ENCODE data around the gene GUF1.
A peak's percentile ranks its signal among the peaks of the same experiment; 100 is the strongest.
"Not testable (repeated sequence)": the region's sequence is repeated elsewhere in the genome, so short reads cannot be mapped to it uniquely, and the experiment has no call there.

GUF1 gene

DNA sequence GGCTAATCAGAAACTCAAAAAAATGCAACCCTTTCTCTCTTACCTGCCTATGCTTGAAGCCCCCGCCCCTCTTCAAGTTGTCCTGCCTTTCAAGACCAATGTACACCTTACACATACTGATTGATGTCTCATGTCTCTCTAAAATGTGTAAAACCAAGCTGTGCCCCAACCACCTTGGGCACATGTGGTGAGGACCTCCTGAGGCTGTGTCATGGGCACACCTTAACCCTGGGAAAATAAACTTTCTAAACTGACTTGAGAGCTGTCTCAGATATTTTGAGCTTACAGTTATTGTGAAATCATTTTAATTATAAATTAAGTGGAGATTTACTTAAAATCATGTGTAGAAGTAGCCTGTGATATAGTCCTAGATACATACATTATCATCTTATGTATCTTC lies 22.2 kb downstream of the GUF1 start:
- in situ Hi-C loops (cut with MboI; ENCODE audit: low pct_unique_long_range_greater_than_20kb, low sequenced_read_pairs) = no loop called here
- DNase-seq = no peak

DNA sequence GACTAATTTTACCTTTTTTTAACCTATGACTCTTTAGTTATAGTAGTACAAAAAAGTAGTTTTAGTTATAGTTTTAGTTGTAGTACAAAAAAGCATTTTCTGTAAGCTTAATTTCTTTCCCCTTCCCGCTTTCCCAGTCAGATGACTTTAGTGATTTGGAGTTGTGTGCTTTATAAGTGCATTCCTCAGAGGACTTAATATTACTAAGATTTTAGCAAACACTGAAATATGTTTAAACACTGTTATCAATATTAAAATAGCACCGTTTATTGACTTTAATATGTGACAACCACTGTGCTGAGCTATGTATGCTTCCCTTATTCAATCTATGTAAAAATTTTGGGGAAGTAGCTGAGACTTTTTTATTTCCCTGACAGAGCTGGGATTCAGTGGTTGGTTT lies 22.8 kb downstream of the GUF1 start:
- peak; percentile 11 for DNase-seq
- in situ Hi-C loops (cut with MboI; ENCODE audit: low pct_unique_long_range_greater_than_20kb, low sequenced_read_pairs) = no loop called here

DNA sequence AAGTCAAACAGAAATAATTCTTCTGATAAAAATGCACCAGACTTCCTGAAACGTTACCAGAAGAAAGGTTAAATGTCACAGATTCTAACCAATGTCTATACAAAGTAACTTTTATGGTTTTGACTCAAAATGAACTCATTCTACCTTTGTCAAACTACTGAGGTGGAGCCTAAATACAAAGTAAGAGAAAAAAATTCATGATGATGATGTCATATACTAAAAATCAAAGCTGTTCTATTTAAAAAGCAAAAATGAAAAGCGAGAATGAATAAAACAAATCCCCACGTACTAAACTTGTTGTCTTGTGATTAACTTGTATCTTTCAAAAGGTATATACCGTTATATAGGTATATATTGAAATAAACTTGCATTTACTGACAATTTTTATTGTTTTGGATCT lies 26.5 kb downstream of the GUF1 start:
- DNase-seq = no peak
- in situ Hi-C loops (cut with MboI; ENCODE audit: low pct_unique_long_range_greater_than_20kb, low sequenced_read_pairs) = no loop called here

DNA sequence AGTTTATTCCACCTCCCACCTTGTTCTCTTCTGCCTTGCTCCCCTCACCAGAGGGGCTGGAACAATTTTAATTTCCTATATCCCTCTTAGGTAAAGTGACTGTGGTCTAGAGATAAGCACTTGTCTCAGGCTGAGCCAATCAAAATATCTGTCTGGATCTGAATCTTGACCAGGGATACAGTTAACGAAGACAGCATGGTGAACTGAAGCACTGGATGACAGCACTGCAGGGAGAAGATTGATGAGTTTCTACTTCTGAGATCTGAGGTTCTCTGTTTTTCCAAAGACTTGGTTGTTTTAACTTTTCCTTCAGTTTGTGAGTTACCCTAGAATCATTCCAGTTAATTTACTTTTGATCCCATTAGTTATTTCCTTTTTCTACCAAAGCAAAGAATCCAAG lies 34.9 kb downstream of the GUF1 start:
- no peak for DNase-seq

DNA sequence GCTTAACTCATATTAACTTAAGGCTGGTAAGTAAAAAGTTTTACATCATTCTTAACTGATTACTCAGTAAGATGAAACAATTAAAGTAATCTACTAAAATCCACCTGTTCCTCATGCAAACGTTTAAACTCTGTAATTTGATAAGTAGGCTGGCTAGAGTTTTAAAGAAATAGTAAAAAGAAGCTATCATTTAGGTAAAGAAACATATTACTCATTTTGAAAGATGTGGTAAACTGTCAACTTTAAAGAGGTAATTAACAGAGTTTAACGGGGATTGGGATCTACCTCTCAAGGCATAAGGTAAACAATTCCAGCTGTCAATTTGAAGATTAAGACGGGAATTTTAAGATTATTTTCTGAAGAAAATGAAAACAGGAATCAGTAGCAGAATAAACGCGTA lies 38.4 kb downstream of the GUF1 start:
- DNase-seq = no peak
- in situ Hi-C loops (cut with MboI; ENCODE audit: low pct_unique_long_range_greater_than_20kb, low sequenced_read_pairs) = no loop called here

More for the DNA sequence above, 34.9 kb downstream of the GUF1 start:
- in situ Hi-C loops (cut with MboI; ENCODE audit: low pct_unique_long_range_greater_than_20kb, low sequenced_read_pairs) = no loop called here

DNA sequence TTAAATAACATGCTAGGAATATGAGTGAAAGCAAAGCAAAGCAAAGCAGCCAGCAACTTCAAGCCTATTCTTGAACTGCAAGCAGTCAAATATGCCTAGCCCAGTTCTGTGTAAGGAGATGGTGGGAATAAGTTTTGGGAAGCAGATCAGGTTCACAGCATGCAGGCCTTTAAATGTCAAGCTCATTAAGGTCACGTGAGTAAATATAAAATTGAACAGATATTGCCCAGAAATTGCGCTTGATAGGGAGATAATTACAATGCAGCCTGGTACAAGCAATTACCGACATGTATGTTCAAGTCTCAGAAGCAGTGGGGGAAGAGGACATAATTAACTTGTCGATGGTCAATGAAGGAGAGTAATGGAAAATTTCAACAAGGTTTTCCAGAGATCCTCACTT lies 42.2 kb downstream of the GUF1 start:
- in situ Hi-C loops (cut with MboI; ENCODE audit: low pct_unique_long_range_greater_than_20kb, low sequenced_read_pairs) = no loop called here
- no peak for DNase-seq

DNA sequence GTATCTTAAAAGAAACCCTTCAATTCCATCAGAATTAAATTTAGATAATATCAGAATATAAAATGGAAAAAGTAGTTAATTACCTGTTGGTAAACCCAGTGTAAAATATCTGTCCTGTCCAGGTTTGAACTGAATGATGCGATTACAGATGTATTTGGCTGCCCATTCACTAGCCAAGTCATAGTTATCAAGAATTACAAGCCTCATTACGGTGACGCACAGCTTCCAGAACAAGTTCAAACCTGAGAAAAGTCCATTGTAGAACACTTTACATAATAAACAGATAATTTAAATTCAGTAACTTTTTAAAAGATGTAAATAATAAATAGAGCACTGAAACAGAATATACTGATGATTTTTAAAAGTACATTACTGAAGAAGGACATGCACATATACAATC lies 43.8 kb downstream of the GUF1 start:
- DNase-seq = no peak
- in situ Hi-C loops (cut with MboI; ENCODE audit: low pct_unique_long_range_greater_than_20kb, low sequenced_read_pairs) = no loop called here

DNA sequence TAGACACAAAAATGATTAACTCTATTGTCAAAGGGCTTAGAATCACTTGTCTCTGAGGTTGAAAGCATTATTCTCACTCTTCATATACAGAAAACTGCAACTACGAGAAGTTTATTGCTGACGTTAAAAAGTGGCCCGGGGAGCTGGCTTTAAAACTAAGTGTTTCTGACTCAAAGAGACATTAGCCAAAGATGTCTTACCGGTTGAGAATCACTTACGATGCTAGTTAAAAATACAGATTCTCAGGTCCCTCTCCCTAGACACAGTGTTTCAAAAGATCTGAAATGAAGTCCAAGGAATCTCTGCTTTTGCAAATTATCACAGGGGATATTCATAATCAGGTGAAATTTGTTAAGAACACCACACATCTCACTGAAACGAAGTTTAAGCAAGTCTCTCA lies 46.9 kb downstream of the GUF1 start:
- in situ Hi-C loops (cut with MboI; ENCODE audit: low pct_unique_long_range_greater_than_20kb, low sequenced_read_pairs) = no loop called here
- no peak for DNase-seq

DNA sequence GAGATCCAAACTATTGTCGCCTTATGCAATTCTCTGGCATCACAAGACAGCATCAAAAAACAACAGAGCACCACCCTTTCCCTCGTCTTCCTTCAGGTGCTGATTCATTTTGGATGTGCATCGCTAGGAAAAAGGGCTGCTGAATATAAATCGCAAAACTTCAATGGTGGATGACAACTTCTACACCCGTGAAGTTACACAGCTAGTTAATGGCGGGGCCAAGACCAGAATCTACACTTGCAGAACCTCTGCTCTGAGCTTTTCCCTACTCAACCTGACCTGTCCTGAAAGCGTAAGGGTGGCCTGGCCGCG lies 47.5 kb downstream of the GUF1 start:
- in situ Hi-C loops (cut with MboI; ENCODE audit: low pct_unique_long_range_greater_than_20kb, low sequenced_read_pairs) = no loop called here
- DNase-seq = no peak

DNA sequence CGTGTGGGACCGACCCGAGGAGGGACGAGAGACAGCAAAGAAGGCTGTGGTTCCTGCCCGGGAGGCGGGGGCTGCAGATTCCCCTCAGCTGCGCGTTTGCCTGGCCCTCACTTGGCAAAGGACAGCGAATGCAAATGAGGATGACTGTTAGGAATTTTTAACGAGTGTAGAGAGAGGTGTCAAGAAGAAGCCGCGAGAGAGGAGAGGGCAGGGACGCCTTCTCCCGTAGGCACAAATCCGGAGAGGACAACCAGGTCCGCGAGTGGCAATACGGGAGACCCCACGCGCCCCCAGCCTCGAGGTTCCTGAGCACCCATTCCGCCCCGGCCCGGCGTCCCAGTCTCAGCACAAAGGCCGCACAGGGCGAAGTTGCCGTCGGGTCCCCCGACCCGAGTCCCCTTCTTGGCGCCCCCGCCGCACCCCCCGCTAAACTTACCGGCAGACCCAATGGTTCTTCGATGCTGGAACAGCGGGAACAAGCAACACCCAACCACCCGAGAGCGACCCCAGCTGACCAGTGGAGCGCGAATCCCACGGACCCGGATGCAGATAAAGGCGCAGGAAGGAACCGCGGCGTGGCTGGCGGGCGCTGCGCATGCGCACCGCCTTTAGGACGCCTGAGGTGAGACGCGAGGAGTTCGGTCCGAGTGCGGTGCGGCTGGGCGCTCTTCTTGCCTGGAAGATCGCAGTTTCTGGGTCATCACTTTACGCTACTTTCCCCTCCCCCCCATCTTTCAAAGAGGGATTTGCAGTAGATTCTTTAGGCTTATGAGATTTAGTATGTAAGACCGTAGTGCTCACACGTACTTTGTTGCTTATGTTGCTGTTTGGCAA lies 48.0 kb downstream of the GUF1 start, which contains the start of gene GNPDA2:
GNPDA2 (minus strand) TSS at position 519 of the 834 bp plus-strand sequence. CDS start 4,349 bp downstream, outside the sequence.
- DNase-seq = peak; percentile 88
- in situ Hi-C loops (cut with MboI; ENCODE audit: low pct_unique_long_range_greater_than_20kb, low sequenced_read_pairs) = no loop called here

DNA sequence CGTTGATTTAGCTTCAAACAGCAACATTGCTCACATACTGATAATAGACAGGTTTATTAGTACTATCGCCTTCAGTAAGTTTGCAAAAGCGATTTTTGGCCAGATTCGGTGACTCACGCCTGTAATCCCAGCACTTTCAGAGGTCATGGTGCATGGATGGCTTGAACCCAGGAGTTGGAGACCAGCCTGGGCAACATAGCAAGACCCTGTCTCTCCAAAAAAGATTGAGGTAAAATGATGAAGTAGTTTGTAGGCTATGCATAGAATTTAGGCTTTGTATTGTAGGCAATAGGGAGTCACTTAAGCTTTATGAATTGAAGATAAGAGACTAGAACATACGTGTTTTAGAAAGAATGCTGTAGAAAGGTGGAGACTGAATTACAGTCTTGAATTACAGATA lies 49.3 kb downstream of the GUF1 start:
- DNase-seq = no peak
- in situ Hi-C loops (cut with MboI; ENCODE audit: low pct_unique_long_range_greater_than_20kb, low sequenced_read_pairs) = no loop called here

DNA sequence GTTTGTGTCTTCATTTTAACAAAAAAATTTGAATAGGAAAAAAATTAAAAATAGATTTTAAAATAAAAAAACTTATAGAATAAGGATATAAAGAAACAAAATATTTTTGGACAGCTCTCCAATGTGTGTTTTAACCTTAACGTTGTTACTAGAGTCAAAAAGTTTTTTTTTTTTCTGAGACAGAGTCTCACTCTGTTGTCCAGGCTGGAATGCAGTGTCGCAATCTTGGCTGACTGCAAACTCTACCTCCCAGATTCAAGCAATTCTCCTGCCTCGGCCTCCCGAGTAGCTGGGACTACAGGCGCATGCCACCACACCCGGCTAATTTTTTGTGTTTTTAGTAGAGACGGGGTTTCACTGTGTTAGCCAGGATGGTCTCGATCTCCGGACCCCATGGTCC lies 50.5 kb downstream of the GUF1 start:
- in situ Hi-C loops (cut with MboI; ENCODE audit: low pct_unique_long_range_greater_than_20kb, low sequenced_read_pairs); DNase-seq: not testable (repeated sequence)

DNA sequence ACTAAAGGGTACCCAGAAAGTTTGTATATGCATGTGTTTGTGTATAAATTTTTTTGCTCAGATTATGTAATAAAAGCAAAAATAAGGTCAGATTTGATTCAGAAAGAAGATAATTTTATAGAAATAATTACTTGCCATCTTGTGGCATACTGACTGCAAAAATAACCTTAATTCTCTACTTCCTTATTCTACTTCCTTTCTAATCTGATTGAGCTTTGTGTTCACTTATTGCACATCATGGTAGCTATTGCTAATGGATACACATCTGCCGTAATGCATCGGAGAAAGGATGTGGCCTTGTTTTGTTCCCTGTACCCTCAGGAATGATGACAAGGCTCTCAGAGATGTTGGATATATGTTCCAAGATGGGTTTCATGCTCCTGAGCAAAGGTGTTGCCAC lies 58.7 kb downstream of the GUF1 start:
- in situ Hi-C loops (cut with MboI; ENCODE audit: low pct_unique_long_range_greater_than_20kb, low sequenced_read_pairs) = no loop called here

DNA sequence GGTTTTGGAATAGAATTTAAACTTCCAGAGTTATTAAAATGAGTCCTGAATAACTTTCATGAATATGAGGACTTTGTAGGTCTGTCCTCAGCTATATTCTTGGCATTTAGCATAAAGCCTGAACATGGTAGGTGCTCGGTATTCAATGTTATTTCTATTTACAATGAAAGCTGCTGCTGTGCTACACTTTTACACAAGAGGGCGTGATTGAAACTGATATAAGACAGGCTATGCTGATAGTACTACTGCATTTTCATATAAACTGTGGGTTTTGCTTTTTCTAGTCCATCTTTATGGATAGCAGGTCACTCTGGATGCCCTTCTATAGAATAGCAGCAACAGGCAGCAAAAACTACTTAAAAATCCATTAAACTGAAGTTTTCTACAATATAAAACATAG lies 60.4 kb downstream of the GUF1 start:
- in situ Hi-C loops (cut with MboI; ENCODE audit: low pct_unique_long_range_greater_than_20kb, low sequenced_read_pairs) = no loop called here
- no peak for DNase-seq

More for the DNA sequence above, 58.7 kb downstream of the GUF1 start:
- DNase-seq = peak; percentile 21

DNA sequence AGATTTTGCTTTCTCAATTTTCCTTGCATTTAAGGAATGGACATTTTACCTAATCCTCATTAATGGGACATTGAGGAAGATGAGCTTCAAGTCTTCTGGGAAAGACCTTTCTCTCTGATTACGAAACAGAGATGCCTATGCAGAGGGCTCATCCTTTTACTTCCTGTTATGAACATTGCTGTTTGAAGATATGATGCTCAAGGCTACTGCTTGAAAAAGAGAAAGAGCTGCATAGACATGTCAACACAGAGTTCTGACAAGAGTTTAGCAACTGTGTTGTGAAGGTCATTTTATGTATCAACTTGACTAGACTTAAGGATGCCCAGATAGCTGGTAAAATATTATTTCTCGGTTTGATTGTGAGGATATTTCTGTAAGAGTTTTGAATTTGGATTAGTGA lies 62.0 kb downstream of the GUF1 start:
- DNase-seq = no peak
- in situ Hi-C loops (cut with MboI; ENCODE audit: low pct_unique_long_range_greater_than_20kb, low sequenced_read_pairs) = no loop called here

Data from KBM-7 (cell line).